DMS53 (cell line): Measurements from ENCODE around the gene VSIR.

Source experiments
- DNase-seq: peaks from one replicate; lab custom pipeline; 2025; lab: John Stamatoyannopoulos, UW

Gene VSIR

DNA sequence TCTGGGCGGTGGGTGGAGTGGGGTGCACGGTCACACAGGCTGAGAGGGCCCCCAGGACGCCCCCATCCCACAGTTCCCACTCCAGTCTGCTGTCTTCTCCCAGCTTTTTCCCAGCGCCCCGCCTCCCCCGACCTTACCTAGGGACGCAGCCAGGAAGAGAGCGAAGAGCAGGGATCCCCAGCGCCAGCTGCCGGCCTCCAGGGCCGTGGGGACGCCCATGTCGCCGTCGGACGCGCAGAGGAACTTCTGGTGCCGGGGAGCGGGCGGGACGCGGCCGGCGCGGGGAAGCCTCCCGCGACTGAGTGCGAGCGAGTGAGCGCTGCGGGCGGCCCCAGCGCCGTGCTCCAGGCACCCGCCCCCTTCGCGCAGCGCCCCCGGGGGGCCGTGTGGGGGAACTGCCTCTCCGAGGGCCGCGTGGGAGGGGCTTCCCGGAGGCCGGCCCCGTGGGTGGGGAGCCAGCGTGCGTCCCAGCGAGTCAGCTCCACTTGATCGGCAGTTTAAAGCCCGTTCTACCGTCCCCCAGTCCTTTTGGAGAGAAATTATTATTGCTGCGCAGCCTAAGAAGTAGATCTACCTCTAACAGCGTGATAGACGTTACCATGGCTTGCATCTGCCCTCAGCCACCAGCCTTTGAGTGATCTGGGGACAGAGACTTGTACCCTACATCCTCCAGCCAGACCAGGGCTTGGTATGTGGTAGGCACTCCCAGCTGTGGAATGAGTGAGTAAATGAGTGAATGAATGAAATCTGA lies at the start of gene VSIR:
TSS of gene VSIR (minus strand) at position 300 of the 751 bp plus-strand sequence. CDS start at position 219, 81 bp downstream.
- peak; percentile 91 for DNase-seq

DNA sequence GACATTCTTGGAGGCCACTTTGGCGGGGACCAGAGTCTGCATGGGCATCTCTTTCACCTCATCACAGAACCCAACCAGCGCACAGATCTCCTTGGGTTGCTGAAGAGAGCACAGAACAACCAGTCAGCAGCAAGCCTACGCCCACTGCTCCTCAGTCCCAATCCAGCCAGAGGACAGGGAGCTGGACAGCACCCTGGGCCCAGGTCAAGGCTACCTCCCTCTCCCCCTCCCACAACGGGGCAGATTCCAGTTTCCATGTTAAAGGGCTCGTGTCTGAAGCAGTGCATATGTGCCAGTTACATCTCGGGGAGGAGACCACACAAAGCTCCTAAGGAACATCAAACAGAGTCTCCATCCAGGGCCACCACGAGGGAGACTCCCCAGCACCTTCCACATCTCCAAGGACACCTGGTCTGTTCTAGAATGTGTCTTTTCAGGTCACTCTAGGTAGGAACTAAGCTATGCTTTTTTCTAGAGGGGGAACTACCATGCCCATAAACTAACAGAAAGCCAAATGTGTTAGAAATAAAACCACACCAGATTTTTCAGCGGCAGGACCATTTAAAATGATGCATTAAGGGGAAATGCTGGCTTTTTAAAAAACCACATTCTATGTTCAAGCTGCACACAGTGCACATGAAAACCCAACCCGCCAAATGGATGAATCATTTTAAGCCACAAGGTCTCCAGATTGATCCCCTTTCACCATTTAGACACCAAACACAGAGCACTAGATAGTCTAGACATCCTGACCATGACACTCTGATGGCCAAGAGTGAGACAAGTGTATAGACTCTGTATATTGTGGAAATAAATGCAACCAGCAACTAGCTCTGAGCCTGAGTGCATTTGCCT lies 48.8 kb upstream of the VSIR start:
- no peak for DNase-seq

DNA sequence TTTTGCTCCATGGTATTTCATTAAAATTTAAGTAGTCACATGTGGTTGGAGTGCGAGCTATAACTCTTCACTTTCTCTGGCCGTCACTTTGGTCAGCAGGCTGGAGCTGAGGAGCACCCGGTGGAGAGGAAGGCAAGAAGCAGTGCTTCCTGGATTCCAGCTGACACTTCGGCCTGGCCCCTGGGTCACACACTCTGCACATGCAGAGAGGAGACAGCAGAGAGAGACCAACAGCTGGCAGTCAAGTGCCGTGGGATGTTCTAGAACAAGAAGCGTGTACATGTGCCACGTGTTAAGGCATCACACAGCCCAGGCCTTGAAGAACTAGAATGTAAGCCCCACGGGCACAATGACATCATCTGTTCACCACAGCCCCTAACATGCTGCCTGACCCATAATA lies 47.6 kb upstream of the VSIR start:
- DNase-seq = no peak

DNA sequence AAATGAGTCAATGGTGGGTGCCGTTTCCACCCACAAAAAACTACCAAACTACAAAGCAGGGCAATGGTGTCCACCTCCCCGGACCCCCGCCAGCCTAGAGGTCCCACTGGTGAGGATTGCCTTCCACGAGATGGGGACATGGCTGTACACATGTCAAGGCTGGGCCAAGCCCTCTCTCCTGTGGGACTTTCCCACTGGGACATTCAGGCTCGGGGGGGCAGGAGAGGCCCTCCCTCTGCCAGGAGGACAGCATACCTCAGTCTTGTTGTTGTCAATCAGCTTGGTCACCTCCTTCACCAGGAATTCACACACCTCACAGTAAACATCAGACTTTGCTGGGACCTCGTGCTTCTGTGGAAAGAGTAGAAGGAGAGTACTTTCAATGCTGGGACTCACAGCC lies 46.7 kb upstream of the VSIR start:
- no peak for DNase-seq

DNA sequence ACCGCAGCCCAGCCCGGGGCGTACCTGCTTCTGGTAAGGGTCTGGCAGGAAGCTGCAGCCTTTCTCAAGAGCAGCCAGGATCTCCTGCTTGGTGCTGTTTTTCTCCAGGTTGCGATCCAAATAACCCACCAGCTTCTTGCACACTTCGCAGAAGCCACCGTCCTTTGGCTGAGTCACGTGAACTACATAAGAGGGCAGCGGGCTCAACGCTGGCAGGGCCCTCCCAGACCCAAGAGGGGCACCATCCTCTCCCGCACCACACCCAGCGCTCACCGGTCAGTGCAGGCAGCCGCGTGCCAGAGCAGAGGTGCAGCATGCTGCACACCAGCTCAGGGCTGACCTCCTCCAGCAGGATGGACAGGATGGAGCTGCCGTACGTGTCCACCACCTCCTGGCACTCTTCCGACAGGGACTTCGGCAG lies 46.1 kb upstream of the VSIR start:
- no peak for DNase-seq

DNA sequence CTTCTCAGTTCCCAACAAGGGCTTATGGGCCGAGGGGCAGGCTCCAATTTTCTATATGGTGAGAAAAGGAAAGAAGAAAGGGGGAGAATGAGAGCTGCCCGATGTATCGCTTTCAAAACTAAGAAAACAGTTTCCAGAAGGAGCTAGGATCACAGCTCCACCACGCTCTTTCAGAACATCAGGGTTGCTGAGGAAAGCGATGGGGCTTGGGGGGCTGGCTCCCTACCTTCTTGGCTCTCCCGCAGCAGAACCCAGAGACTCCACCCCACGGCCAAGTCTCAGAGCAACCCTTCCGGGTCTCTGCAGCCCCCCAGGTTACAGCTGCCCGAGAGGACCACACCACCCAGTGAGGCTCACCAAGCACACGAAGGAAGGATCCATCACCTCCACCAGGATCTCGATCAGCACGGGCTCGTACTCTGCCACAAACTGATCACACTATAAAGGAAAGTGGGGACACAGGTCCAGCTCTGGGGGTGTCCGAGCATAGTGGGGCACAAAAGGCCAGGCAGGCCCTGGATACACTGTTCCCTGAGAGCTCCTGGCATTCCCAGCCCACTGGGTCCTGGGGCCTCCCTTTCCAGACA lies 45.4 kb upstream of the VSIR start:
- DNase-seq = no peak

DNA sequence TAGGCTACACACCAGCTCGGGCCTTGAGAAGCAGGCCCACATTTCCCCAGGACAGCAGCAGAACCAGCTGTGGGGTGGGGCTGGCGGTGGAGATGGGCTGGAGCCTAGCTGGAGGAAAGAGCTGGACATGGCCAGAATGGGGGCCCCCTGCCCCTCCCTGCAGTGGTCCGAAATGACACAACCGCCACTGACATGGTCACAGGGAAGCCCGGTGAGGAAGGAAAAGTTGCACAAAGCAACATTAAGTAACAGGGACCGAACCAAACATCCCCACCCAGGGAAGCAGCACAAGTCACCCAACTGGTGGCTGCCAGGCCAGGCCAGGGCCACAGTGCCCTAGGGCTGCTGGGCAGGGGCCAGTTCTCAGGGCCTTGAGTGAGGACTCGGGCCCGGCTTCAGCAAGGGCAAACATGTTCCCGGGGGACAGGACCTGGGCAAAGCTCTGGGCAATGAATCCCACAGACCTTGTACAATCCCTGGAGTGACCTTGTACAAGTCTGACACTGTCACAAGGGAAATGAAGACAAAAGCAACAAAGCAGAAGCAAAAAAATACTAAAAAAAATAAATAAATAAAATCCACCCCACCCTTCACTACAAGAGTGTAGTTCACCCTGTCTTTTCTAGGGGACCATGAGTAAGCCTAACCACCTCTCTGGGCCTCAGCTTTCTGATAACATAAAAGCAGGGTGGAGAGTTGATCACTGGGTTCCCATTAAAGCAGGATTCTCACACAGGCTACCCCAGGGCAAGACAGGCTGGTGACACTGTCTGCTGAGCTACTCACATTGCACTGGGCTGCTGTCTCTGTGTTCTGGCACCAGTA lies 44.7 kb upstream of the VSIR start:
- DNase-seq = no peak

DNA sequence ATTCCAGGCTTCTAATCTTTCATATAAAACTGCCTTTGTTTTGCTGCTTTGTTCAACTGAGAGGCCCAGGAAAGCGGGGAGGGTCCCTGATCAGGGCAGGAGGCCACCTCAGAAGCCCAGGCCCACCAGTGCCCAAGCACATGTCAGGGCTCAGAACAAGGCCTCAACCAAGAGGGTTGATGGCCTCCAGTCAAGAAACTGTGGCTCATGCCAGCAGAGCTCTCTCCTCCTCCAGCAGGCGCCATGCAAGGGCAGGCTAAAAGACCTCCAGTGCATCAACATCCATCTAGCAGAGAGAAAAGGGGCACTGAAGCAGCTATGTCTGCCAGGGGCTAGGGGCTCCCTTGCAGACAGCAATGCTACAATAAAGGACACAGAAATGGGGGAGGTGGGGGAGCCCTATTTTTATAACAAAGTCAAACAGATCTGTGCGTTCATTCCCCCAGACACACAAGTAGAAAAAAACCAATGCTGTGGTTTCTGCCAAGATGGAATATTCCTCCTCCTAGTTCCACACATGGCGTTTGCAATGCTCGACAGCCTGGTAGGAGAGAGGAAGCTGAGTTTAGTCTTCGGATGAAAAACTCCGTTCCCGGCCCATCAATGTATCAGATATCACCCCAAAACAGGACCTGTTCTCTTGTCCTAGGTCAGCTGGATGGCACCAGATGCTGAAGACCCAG lies 43.8 kb upstream of the VSIR start:
- DNase-seq = no peak

DNA sequence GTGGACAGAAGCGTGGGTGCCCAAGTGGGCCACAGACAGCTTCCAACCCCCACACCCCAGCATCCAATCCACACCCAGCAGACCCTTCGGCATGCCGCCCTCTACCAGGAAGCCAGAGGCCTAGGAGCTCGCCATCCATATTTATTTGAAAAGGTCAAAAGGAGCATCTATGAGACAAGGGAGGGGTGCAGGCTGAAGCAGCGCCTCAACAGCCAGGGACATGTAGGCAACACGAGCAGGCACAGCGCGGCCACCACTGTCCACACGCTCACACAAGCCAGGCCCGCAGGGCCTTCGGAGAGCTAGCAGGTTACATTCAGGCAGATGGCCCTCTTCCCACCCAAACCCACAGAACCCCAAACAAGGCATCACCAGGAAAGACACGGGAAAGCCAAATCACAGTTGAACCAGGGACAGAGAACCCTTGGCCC lies 43.1 kb upstream of the VSIR start:
- no peak for DNase-seq

DNA sequence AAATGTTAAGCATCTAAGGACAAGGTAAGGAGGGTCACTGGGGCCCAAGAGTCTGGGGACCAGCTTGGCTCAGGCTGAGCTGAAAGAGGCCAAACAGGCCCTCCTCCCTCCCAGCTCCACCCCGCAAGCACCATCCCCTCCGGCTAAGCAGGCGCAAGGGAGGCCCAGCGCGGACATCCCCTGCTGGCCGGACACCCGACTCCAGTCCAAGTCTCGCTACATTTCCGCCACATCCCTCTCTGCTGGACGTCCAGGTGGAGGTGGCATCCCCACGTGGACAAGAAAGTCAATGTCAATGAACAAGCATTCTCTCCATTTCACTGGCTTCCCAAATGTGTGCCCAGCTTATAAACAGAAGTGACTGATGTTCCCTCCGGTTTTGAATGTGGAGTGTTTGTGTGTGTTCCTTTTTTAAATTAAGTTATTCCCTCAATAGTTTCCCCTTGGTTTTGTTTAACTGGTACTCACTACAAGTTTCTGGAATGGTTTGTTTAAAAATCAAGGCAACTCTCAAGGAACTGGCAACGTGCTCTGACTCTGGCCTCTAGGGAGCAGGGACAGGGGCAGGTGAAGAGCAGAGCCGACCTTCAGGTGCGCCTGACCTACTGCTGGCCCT lies 42.3 kb upstream of the VSIR start:
- DNase-seq = no peak

DNA sequence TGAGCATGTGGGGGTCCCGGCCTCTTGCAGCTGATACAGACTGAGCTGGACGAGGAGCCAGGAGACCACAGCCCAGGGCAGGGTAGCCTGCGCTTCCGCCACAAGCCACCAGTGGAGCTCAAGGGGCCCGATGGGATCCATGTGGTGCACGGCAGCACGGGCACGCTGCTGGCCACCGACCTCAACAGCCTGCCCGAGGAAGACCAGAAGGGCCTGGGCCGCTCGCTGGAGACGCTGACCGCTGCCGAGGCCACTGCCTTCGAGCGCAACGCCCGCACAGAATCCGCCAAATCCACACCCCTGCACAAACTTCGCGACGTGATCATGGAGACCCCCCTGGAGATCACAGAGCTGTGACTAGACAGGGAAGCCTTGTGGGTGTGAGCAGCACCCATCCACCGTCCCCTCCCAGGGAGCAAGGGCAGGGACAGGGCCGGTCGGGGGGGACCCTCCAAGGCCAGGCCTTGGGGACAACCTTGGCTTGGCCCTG lies 41.6 kb upstream of the VSIR start:
- DNase-seq = peak; percentile 19

DNA sequence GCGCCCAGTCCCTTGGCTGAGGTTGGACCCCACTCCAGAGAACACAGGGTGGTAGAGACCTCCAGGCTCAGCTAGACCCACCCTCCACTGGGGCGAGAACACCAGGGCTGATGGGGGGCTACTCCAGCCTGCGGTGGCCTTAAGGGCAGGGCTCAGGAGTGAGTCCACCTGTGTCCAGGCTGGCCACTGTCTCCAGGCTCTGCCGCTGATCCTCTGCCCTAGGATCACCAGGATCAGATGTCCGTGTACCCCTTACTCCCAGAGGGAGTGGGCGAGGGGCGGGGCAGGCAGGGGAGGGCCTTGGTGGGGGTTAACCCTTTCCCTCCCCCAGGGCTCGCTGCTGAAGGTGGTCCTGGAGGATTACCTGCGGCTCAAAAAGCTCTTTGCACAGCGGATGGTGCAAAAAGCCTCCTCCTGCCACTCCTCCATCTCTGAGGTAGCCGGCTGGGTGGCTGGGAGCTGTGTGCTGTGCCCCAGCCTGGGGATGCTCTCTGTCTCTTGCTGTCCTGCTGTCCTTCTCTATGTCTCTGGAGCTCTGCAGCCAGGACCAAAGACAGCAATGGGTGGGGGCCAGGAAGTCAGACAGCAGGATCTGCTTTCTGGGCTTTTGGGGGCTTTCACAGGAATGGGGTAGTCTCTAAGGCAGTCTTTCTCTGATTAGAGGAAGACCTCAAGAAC lies 39.7 kb upstream of the VSIR start:
- no peak for DNase-seq

DNA sequence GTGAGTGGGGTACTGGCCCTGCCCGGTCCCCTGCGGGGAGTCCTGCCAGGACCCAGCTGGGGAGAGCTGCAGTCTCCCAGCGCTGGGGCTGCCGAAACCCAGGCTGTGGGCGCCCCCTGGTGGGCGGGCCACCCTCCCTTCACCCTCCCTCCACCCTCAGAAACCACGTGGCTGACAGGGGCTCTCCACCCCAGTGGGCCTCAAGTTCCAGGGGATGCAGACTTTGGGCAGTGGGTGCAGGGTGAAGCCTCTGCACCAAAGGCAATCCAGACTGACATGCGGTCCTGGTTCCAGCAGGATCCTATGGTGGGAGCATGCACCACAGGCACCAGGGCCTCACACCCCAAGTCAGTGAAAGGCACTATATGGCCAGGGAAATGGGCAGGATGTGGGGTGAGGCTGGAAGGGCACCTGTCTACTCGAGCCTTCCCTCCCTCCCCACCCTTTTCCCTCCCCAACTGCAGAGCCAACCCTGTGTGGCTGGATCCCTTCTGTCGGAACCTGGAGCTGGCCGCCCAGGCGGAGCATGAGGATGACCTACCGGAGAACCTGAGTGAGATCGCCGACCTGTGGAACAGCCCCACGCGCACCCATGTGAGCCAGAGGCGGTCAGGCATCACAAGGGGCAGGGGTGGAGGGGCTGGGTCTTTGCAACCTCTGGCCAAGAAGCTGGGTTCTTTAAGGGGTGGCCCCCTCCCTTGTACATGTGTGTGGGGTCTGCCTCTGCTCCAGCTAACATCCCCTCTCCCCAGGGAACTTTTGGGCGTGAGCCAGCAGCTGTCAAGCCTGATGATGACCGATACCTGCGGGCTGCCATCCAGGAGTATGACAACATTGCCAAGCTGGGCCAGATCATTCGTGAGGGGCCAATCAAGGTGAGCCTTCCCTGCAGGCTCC lies 38.9 kb upstream of the VSIR start:
- peak; percentile 70 for DNase-seq

DNA sequence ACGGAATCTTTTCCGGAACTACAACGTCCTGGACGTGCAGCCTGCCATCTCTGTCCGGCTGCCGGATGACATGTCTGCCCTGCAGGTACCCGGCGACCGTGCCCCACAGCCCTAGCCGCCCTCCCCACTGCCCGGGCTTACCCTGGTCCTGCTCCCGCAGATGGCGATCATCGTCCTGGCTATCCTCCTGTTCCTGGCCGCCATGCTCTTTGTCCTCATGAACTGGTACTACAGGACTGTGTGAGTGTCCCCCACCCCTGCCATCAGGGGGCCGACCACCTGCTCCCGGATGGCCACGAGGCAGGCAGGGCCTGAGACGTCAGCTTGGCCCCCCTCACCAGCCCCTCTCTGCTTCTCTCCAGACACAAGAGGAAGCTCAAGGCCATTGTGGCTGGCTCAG lies 38.0 kb upstream of the VSIR start:
- no peak for DNase-seq

DNA sequence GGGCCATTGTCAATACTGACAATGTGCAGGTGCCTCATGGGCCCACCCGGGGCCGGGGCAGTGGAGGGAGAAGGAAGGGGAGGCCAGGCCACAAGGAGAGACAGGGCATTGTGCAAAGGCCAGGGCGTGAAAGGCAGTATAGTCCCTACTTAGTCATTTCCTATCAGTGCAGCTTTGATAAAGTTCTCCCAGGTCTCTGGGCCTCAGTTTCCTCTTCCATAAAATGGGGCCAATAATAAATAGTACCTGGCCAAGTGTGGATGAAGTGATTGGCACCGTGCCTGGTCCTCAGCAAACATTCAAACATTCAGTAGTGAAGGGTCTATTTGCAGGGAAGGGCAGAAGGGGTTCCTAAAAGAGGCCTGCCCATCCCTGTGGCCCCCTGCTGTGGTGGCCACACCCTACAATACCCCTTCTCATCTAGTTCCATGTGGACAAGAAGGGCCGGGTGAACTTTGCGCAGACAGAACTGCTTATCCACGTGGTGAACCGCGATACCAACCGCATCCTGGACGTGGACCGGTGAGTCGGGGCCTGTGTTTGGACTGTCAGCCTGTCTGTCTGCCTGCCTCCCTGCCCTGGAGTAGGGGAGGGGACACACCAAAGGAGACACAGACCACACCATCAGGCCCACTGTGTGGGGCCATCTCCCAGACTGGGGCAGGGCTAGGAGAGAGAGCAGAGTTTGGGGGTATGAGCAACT lies 36.9 kb upstream of the VSIR start:
- DNase-seq = no peak

DNA sequence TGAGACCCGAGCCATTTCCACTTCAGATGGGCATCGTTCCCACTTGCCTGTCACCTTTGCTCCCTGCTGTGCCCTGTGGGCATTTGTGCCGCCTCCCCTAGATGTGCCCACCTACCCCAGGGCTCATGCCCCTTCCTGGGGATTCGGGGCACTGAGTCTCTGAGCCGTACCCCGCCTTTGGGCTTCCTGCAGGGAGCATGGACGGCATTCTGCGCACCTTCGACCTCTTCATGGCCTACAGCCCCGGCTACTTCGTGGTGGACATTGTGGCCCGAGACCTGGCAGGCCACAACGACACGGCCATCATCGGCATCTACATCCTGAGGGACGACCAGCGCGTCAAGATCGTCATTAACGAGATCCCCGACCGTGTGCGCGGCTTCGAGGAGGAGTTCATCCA lies 36.3 kb upstream of the VSIR start:
- no peak for DNase-seq

DNA sequence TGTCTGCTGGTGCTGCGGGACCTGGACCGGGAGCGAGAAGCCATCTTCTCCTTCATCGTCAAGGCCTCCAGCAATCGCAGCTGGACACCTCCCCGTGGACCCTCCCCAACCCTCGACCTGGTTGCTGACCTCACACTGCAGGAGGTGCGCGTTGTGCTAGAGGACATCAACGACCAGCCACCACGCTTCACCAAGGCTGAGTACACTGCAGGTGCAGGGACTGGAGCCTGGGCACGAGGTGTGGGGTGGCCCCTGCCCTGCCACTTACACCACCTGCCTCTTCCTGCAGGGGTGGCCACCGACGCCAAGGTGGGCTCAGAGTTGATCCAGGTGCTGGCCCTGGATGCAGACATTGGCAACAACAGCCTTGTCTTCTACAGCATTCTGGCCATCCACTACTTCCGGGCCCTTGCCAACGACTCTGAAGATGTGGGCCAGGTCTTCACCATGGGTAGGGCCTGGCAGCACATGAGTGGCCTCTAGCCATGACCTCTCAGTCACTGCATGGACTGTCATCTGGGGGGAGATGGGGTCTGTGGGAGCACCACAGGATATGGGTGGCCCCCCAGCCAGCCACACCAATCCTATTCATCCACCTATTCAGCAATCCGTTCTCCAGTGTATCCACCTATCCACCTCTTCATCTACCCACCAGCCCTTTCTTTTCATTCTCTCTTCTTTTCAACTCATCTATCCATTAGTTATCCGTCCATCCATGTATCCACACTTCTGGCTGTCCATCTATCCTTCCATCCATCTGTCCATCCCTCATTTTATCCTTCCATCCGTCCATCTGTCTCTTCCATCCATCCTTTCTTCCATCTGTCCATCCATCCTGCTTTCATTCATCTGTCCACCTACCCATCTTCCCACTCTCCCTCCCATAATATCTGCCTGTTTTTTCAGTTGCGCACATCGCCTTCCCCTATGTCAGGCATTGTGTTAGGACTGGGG lies 34.5 kb upstream of the VSIR start:
- DNase-seq = no peak
